ENCODE measurements around the gene ZFAND4.

The ZFAND4 gene

GRCh38 chr10:45591280-45591679, 81.3 kb downstream of the ZFAND4 start:
- Histone ChIP-seq H3K4me3 (ENCODE audit: low read depth, low read length) (no peak overlapping the region), H3K36me3 (no peaks in the 10 kb centered on the region), H3K27me3 (no peaks in the 10 kb centered on the region), H3K9me3 (no peaks in the 10 kb centered on the region), H3K4me1 (no peaks in the 10 kb centered on the region)
- TF ChIP-seq CTCF (IDR thresholded peaks at IDR 0.05; ENCODE audit: low read depth, low read length): no peak
- no peak for DNase-seq

GRCh38 chr10:45589868-45590267, 82.7 kb downstream of the ZFAND4 start:
- Histone ChIP-seq H3K4me3 (ENCODE audit: low read depth, low read length) (no peak overlapping the region), H3K36me3 (no peaks in the 10 kb centered on the region), H3K27me3 (no peaks in the 10 kb centered on the region), H3K9me3 (no peaks in the 10 kb centered on the region), H3K4me1 (no peaks in the 10 kb centered on the region)
- no peak for DNase-seq
- no peak for TF ChIP-seq CTCF (IDR thresholded peaks at IDR 0.05; ENCODE audit: low read depth, low read length)

GRCh38 chr10:45589009-45589408, 83.6 kb downstream of the ZFAND4 start:
- no peak for TF ChIP-seq CTCF (IDR thresholded peaks at IDR 0.05; ENCODE audit: low read depth, low read length)
- no peaks in the 10 kb centered on the region for H3K9me3 ChIP-seq
- no peaks in the 10 kb centered on the region for H3K36me3 ChIP-seq
- H3K27me3 ChIP-seq: no peaks in the 10 kb centered on the region
- no peaks in the 10 kb centered on the region for H3K4me1 ChIP-seq
- no peak for DNase-seq
- H3K4me3 ChIP-seq (ENCODE audit: low read depth, low read length): no peak overlapping the region

GRCh38 chr10:45586028-45586824, 86.3 kb downstream of the ZFAND4 start:
- H3K4me3 ChIP-seq (ENCODE audit: low read depth, low read length): no peak overlapping the region
- no peaks in the 10 kb centered on the region for H3K27me3 ChIP-seq
- no peaks in the 10 kb centered on the region for H3K4me1 ChIP-seq
- no peaks in the 10 kb centered on the region for H3K9me3 ChIP-seq
- no peaks in the 10 kb centered on the region for H3K36me3 ChIP-seq
- TF ChIP-seq CTCF (IDR thresholded peaks at IDR 0.05; ENCODE audit: low read depth, low read length): no peak
- no peak for DNase-seq

GRCh38 chr10:45585131-45585530, 87.4 kb downstream of the ZFAND4 start:
- TF ChIP-seq CTCF (IDR thresholded peaks at IDR 0.05; ENCODE audit: low read depth, low read length): no peak
- Histone ChIP-seq H3K36me3 (no peaks in the 10 kb centered on the region), H3K9me3 (no peaks in the 10 kb centered on the region), H3K4me1 (no peaks in the 10 kb centered on the region), H3K27me3 (no peaks in the 10 kb centered on the region), H3K4me3 (ENCODE audit: low read depth, low read length) (no peak overlapping the region)
- DNase-seq: no peak

GRCh38 chr10:45582386-45582781, 90.2 kb downstream of the ZFAND4 start:
- Histone ChIP-seq H3K9me3 (no peaks in the 10 kb centered on the region), H3K36me3 (no peaks in the 10 kb centered on the region), H3K27me3 (no peaks in the 10 kb centered on the region), H3K4me3 (ENCODE audit: low read depth, low read length) (no peak overlapping the region), H3K4me1 (no peaks in the 10 kb centered on the region)
- no peak for TF ChIP-seq CTCF (IDR thresholded peaks at IDR 0.05; ENCODE audit: low read depth, low read length)
- DNase-seq: no peak

All from BE2C (cell line).